T-helper 1 cell treated with Interleukin-12 subunit alpha and Interleukin-12 subunit beta and Interleukin-4 antibody, amounts not matched to agents 30 ng/mL and 1 ng/mL, for 36 hours (primary cell): ENCODE measurements around the gene MRPS18B. TPM values are rescaled to one million over a fixed set of nuclear protein-coding genes. Genes with fewer than 3 reads are reported as not detected.

Experiments used
- intact Hi-C: fragments of 100-400 bp; cut with micrococcal nuclease; formaldehyde crosslinking; loops from one replicate; pipeline ENCODE4 v1.15.1; 2024
- total RNA-seq: library from RNA; stranded (reverse); gene quantifications from 2 replicates; pipeline ENCODE4 v1.2.3, GENCODE V29; 2022

The MRPS18B gene
- total RNA-seq, 1 donor from 2014 or later = 37.9 TPM

DNA sequence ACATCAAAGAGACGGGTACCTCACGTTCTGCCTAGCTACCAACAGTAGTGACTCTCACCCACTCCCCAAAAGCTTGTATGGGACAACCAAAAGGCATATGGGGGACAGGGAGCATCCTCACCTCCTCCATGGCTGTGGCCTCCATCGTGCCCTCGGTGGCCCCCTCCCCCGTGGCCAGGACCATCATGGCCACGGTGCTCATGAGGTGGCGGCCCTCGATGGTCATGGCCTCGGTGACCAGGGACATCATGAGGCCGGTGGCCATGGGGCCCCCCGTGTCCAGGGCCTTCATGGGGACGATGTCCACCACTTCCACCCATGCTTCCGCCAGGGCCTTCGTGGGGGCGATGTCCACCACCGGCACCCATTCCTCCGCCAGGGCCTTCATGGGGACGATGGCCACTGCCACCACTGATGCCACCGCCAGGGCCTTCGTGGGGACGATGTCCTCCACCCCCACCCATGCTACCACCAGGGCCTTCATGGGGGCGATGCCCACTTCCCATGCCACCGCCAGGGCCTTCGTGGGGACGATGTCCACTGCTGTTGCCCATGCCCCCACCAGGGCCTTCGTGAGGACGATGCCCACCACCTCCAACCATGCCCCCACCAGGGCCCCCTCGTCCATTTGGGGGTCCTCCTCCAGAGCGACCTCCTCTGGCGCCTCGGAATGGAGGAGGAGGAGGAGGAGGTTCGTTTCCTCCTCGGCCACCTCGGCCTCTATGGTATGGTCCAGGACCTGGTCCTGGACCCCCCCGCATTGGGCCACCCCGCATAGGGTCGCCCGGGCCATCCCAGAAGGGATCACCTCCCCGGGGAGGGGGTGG, 15.6 kb upstream of the MRPS18B start:
- intact Hi-C loops = no loop called here

DNA sequence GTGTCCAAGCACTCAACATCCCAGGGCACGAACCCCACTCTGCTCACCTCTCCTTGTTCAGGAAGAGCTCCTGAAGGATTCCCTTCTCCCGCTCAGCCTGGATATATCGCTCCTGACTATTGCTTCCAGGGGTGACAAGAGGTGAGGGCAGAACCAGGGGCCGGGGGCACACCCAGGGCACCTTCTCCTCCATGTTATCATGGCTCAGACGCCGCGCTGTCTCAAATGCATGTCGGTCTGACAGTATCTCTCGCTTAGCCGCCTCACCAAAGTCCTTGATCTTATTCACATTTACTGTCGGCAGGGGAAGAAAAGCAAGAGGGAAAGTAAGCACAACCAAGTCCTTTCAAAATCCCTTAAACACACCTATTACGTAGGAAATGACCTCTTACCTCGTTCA, 13.7 kb upstream of the MRPS18B start:
- intact Hi-C loops = no loop called here

DNA sequence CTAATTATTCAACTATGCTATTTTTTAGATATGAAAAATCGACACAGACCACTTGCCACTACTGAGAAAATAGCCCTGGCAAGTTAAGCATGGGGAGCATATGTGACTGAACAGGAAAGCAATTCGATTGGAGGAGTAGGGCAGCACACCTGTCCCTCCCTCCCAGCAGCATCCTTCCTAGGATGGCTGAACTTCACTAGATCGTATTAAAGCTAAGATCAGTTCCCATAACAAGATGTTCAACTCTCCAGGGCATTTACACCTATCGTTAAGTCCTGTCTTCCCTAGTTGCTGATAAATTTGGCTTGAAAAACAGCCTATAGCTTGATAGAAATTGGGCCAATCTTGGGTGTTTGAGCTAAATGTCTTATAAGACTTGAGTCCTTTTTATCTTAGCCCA, 7.6 kb upstream of the MRPS18B start:
- intact Hi-C loops = loop anchor here (10.0 kb wide), 1 partner anchor 475 kb away; no protein-coding TSS in a partner anchor

DNA sequence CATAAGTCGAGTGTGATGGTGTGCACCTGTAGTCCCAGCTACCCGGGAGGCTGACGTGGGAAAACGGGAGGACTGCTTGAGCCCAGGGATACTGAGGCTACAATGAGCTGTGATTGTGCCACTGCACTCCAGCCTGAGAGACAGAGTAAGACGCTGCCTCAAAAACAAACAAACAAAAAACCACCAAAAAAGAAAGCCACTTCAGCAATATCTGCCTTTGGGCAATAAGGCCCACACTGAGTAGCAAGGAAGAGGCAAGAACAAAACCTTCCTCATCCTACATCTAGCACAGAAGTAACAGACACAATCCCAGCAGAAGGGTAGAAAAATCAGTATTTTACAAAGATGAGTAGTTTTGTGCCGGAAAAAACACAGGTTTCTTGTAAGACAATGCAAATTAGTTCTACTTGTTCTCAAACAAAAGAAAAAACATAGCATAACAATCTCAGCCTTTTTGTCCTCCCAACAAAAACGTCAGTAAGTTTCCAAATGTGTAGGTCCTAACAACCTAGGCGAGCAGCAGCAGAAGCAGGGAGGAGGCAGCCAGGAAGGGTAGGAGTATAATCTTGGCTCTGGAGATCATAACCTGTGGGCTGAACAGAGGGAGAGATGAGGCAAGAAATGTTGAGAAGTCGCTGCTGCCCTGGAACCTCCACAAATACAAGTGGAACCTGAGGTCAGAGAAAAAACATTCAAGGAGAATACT, 6.3 kb upstream of the MRPS18B start:
- intact Hi-C loops = loop anchor here (10.0 kb wide), 1 partner anchor 473 kb away; no protein-coding TSS in a partner anchor

DNA sequence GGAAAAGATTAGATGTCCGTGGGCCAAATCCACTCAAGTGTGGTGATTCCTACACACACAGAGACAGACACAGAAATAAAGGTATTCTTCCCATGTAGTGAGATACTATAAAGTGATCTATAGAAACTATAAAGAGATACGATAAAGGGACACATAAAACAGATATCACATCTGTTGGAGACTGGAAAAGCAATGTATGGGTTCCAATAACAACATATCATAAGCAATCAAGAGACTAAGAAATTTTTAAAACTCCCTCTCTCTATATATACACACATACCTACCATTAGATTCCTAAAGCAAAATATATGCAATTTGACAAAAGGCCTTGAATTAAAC, 5.8 kb upstream of the MRPS18B start:
- intact Hi-C loops = loop anchor here (2.0 to 10.0 kb wide), 2 partner anchors 15 to 473 kb away; no protein-coding TSS in a partner anchor

DNA sequence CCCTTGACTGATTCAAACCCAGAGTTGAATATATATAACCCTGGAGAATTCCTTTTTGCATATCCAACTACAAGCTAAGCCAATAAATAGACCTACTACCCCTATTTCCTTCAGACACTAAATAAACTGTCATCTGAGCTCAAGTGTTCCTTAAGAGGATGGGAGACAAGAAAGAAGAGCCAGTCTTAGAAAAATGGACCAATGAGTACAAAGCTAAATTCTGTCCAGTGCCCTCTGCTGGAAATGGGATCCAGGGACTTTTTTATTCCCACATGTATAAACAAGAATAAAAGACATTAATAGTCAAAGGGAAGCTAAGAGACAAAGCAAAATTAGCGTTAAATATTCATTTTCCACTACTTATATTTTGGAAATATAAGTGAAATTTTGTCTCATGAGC, 5.4 kb upstream of the MRPS18B start:
- intact Hi-C loops = loop anchor here (2.0 to 10.0 kb wide), 2 partner anchors 15 to 473 kb away; no protein-coding TSS in a partner anchor

DNA sequence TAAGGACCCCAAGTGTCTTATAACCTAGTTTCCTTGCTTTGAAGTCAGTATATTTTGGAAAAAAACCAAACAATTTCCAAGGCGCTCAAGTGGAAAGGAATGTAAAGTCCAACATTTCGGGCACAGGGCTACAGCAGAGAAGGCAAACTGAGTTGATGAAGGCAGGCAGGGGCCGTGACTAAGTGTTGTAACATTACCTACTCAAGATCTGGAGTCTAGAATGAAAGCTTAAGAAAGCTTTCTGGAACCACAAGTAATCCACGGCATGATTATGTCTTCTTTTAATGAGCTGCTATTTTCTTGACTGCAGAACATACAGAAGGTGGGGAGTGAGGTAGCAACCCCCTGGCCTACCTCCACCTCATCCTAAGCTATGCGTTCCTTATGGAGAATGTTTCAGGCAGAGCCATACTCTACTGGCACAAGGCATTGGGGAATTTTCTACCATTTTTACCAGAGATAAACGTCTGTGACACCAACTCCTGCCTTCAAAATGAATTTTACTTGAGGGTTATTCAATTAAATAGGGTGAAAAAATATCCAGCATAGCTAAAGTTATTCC, 4.9 kb upstream of the MRPS18B start:
- intact Hi-C loops = loop anchor here (2.0 to 10.0 kb wide), 2 partner anchors 16 to 472 kb away; no protein-coding TSS in a partner anchor

DNA sequence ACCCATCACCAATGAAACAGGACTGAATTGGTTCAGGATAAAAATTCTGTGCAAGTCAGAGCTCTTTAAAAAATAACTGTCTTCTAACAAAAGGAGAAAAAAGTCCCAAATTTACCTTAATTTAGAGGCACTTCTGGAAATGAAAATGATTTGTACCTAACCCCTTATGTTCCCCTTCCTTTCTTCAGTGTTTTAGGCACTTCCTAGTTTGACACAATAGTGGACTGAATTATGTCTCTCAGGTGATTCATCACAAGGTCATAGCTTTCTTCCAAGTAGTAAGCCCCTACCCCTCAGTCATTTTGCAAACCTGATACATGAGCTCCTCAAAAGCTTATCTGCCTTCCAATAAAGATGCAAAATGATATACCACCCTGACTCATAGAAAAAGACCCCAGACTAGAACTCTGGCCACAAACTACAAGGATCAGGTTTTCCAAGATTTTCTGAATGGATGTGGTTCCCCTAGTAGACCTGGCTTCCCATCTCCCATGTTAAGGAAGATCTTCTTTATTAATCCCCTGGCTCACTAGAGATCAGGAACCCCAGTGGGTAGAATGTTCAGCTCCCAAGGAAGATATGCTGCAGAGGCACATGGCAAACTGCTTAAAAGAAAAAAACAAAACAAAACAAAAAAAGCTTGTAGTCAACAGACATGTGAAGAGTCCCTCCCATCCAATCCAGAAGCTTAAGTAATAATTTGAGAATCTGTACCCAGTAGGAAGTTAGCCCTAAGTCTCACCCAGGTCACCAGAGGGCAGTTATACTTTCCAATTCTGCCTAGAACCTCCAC, 4.2 kb upstream of the MRPS18B start:
- intact Hi-C loops = loop anchor here (2.0 to 10.0 kb wide), 2 partner anchors 17 to 471 kb away; no protein-coding TSS in a partner anchor

DNA sequence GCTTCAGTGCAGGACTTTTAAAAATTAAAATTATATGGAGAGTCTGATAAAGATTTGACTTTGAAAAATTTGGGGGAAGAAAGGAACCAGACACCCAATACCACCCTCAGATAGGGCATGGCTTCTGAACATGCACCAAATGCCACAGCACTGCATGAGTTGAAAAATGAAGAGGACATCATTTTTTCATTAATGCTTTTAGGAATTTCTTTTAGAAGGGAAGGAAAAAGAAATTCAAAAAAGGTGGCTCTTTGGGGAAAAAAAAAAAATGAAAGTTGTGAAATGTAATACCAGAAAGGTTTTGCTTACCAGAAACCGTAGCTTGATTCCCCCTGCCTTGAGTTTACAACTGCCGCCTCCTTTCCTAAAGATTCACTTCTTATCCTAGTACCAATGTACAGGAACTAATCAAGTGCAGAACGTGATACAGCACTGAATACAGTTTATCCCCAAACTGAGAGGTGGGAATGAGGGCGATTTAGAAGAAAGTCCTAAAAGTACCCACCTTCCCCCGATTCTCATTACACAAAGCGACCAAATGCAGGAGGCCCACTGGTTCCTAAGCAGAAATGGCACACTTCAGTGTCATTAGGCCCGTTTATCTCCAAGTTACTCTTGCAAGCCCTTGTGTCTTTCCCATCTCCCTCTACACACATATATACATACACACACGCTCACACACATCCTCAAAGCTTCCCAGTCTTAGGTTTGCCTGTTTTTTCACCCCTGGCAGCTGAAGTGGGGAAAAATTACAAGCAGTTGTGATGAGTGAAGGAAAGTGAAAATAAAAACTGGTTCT, 3.4 kb upstream of the MRPS18B start:
- intact Hi-C loops = loop anchor here (10.0 kb wide), 1 partner anchor 471 kb away; no protein-coding TSS in a partner anchor

DNA sequence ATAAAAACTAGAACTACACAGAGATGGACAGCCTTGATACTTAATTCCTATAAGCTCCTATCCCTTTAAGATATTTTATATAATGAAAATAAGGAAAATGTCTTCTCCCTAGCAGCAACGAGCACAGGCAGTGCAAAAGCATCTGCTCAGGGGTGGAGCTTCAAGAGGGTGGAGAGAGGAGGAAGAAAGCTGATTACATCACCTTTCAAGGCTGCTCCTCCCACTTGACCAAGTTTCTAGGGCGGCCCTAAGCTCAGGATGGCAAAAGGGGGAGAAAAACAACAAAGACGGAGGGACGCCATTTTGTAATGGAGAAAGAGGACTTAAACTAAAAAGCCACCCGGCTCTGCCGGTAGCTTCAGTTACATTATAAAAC, 2.8 kb upstream of the MRPS18B start:
- intact Hi-C loops = loop anchor here (5.0 to 10.0 kb wide), 5 partner anchors 127 to 1282 kb away; partner anchors contain the start of genes EHMT2, FLOT1, HLA-C and IER3

DNA sequence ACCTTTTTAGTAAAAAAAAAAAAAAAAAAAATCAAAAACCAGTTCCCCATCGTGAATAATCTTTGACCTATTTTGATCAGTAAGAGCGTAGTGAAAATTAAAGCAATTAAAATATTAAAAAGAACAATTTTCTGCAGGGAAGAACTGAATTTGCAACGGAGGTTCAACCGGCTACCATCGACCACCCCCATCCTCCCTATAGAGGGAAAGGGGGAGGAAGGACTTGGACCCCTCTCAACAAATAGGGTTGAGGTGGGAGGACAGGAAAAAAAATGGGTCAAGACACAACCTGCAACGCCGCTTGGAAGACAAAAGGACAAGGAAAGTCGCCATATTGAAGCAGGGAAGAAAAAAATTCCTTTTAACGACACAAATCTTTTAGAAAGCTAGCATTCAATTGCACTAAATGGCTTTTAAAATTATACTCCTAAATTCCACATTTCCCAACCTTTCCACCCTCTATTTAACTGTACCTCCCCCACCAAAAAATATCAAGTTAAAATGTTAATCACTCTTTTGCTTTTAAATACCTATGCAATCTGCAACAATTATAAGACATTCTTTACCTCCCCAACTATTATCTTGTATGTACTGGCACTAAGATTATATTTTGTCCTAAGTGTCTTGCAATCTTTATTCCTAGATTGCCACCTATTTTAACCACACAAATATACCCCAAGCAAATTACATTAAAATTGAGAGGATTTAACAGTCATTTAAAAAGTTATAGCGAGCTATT, 2.3 kb upstream of the MRPS18B start:
- intact Hi-C loops = loop anchor here (5.0 to 10.0 kb wide), 5 partner anchors 127 to 1282 kb away; partner anchors contain the start of genes EHMT2, FLOT1, HLA-C and IER3

DNA sequence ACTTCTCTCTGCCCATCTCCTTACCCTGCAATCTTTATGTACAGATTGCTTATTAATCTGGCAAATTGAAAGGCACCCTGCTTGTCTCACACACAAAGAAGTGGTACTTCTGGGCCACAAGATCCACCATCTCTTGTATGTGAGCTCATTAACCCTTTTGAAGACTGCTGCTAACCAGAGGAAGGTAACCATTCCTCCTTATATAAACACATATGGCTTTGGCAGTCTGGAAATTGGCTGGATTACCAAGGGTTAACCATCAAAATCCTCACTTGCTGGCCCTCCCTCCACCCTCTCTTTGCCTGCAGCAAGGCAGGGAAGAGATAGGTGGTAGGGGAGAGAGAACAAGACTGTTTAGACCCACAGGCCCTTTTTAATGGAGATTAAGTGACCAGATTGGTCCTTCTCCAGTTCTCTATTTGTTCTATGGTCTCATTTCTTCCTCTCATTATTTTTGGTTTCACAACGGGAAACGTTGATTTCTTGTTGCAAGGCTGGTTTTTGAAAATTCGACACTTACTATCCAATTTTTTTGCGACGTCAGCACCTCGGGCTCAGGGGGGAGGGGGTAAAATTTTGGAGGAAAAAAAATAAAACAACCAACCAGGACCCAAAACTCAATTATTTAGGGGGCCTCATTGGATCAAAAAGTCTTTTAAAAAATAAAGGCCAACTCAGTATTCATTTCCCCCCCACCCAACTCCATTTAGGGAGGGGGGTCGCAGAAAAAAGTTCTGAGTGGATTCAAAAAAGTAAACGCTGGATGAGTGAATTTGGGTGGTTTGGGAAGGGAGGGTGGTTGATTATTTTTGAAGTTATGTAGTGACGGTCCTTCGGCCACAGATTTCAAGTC, 1.5 kb upstream of the MRPS18B start:
- intact Hi-C loops = loop anchor here (5.0 to 10.0 kb wide), 5 partner anchors 126 to 1281 kb away; partner anchors contain the start of genes EHMT2, FLOT1, HLA-C and IER3

DNA sequence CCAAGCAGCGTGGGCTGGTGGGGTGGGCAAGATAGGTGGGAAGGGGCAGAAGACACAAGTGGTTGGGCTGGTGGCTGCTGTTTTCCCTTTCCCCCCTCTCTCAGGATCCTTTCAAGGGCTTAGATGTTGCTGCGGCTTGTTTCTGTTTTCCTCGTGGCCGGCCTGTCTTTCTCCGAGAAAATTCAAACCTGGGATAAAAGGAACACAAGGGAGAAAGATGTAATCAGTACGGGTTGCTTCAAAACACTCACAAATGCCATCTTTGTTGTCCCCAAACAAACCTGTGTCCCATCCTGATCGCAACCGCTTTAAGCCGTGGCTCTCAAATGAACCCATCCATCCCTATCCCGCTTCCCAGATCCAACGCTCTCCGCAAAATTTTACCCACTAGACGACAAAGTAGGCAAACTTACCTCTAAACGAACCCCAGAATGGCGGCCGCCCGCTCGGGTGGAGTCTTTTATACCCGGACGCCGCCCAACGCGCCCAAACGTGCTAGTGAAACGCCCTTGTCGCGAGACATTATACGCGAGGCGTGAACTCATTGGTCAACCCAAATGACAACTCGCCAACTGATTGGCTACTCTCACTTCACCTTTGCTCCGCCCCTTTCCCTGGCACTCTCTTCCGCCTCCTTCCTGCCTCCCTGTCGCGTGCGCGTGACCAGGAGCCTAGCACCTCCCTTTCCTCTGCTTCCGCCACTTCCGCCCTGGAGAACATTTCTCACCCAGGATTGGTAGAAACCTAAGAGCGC, 652 bp upstream of the MRPS18B start, which contains the start of gene PPP1R10:
Gene PPP1R10, minus strand, starts transcription at position 433 of the 754 bp plus-strand sequence. CDS start 7,299 bp downstream, outside the sequence.
- intact Hi-C loops = loop anchor here (1.0 to 10.0 kb wide), 18 partner anchors 9 to 1280 kb away; partner anchors contain the start of genes ABCF1, ATAT1, C6orf136 and EHMT2

DNA sequence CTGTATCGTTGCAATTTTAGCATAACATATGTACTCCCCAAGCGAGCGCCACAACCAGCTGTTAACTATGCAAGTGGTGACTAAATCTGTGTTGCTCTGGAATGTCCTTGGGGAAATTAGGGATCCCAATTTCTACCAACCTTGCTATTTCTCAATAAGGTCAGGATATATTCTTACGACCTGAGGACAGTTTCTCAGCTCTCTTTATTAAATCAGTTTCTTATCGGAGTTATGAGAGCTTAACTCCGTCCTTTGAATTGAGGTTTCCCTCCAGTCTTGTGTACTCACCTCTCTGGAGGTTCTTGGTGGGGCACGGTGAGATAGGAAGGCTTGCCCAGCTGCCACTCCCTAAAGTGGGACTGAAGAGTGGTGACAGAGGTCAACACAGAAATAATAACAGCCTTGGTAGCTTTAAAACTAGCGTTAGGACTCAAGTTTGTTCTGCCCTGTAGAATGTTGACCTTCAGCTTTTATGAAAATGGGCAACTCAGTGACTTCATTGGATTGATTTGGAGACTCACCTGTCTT, 694 bp downstream of the MRPS18B start:
- intact Hi-C loops = loop anchor here (5.0 to 10.0 kb wide), 5 partner anchors 124 to 1279 kb away; partner anchors contain the start of genes EHMT2, FLOT1, HLA-C and IER3

DNA sequence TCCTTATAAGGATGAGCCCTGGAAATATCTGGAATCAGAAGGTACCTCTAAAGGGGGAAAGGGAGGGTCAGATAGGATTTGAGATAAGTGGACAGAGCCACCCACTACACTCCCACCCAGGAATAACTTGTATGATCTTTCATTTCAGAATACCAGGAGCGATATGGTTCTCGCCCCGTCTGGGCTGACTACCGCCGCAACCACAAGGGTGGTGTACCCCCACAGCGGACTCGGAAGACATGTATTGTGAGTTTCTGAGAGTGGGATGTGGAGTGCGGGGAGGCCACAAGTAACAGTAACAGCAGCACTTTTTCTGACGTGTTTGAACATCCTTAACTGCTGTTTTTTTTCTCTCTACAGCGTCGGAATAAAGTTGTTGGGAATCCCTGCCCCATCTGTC, 1.9 kb downstream of the MRPS18B start:
- intact Hi-C loops = loop anchor here (5.0 to 10.0 kb wide), 5 partner anchors 123 to 1278 kb away; partner anchors contain the start of genes EHMT2, FLOT1, HLA-C and IER3

DNA sequence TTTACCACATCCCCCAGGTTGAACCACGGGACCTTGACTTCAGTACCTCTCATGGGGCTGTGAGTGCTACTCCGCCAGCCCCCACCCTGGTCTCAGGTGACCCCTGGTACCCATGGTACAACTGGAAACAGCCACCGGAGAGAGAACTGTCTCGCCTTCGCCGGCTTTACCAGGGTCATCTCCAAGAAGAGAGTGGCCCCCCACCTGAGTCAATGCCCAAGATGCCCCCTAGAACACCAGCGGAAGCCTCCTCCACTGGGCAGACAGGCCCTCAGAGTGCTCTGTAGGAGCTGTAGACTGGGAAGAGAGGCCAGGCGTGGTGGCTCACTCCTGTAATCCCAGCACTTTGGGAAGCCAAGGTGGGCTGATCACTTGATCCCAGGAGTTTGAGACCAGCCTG, 7.9 kb downstream of the MRPS18B start:
- intact Hi-C loops = no loop called here
